SK-N-SH (cell line): Measurements from ENCODE around the gene MRPS9. TPM values are rescaled to one million over a fixed set of nuclear protein-coding genes. Genes with fewer than 3 reads are reported as not detected.

Experiments
- CTCF ChIA-PET: fragments of 300-600, 350-600 bp; formaldehyde crosslinking; extraction: SDS; loops from one replicate; lab custom pipeline; 2021; lab: Yijun Ruan, JAX
- POLR2A ChIA-PET: fragments of 350-600 bp; sonication (Branson Sonifier 250); formaldehyde crosslinking; extraction: SDS; loops from one replicate; lab custom pipeline; 2020; ENCODE audit warnings: antibody characterized with exemption, inconsistent platforms; lab: Yijun Ruan, JAX
- DNase-seq: peaks from one replicate; pipeline ENCODE4 v3.0.0; 2012
- H2AFZ ChIP-seq: fragments of 200-600 bp; sonication (generic); 2 replicates; pipeline ENCODE4 v1.8.1; 2016; ENCODE audit warnings: antibody characterized with exemption, mild to moderate bottlenecking, low read depth
- H3F3A ChIP-seq: fragments of 200-600 bp; sonication (generic); replicated peaks from 2 replicates; pipeline ENCODE3; 2016; ENCODE audit warnings: antibody characterized with exemption, mild to moderate bottlenecking; ENCODE audit not compliant: insufficient read depth
- H3K27ac ChIP-seq, 2 experiments: fragments of 200-500 bp in 1 of 2; fragments of 200-600 bp in 1 of 2; sonication (Bioruptor generic) in 1 of 2; sonication (generic), shearing (Covaris generic) in 1 of 2; 2 replicates each; pipeline versions ENCODE4 v1.5.1 to v1.6.1; 2014 to 2016; ENCODE audit warnings: low read depth in 2 of 2, inconsistent platforms in 1 of 2, low read length in 1 of 2, mild to moderate bottlenecking in 1 of 2, mixed read lengths in 1 of 2
- H3K27me3 ChIP-seq: fragments of 200-600 bp; sonication (generic), shearing (Covaris generic); 2 replicates; pipeline ENCODE4 v1.6.1; 2016; ENCODE audit warnings: mixed run types; ENCODE audit not compliant: insufficient read depth
- H3K36me3 ChIP-seq, 2 experiments: fragments of 200-500 bp in 1 of 2; fragments of 200-600 bp in 1 of 2; sonication (Bioruptor generic) in 1 of 2; sonication (generic) in 1 of 2; replicated peaks in 1 of 2; 2 replicates each; pipeline versions ENCODE3 to v1.5.1; 2014 to 2016; ENCODE audit warnings: low read length in 1 of 2, mild to moderate bottlenecking in 1 of 2; ENCODE audit not compliant: insufficient read depth in 2 of 2, control insufficient read depth in 1 of 2
- H3K4me1 ChIP-seq, 2 experiments: fragments of 200-500 bp in 1 of 2; fragments of 200-600 bp in 1 of 2; sonication (Bioruptor generic) in 1 of 2; sonication (generic), shearing (Covaris generic) in 1 of 2; 2 replicates each; pipeline versions ENCODE4 v1.5.1 to v1.6.1; 2014 to 2016; ENCODE audit warnings: low read depth in 1 of 2, low read length in 1 of 2, mixed run types in 1 of 2; ENCODE audit not compliant: insufficient read depth in 2 of 2, control insufficient read depth in 1 of 2
- H3K4me2 ChIP-seq: fragments of 200-600 bp; sonication (generic), shearing (Covaris generic); 2 replicates; pipeline ENCODE4 v1.6.1; 2017; ENCODE audit warnings: mixed run types
- H3K4me3 ChIP-seq, 2 experiments: fragments of 200-500 bp in 1 of 2; fragments of 200-600 bp in 1 of 2; sonication (Bioruptor generic) in 1 of 2; sonication (generic), shearing (Covaris generic) in 1 of 2; 2 replicates each; pipeline versions ENCODE4 v1.5.1 to v1.8.1; 2014 to 2016; ENCODE audit warnings: low read depth in 2 of 2, inconsistent platforms in 1 of 2, low read length in 1 of 2, mild to moderate bottlenecking in 1 of 2, mixed read lengths in 1 of 2, moderate library complexity in 1 of 2
- H3K79me2 ChIP-seq: fragments of 200-600 bp; sonication (generic); 2 replicates; pipeline ENCODE4 v1.8.1; 2017; ENCODE audit warnings: mild to moderate bottlenecking; ENCODE audit not compliant: insufficient read depth
- H3K9ac ChIP-seq: fragments of 200-600 bp; sonication (generic); 2 replicates; pipeline ENCODE4 v1.6.1; 2017; ENCODE audit warnings: mixed run types
- H3K9me2 ChIP-seq: fragments of 200-600 bp; sonication (generic); 2 replicates; pipeline ENCODE4 v1.6.1; 2017; ENCODE audit warnings: mixed run types
- H3K9me3 ChIP-seq: fragments of 200-600 bp; sonication (generic); 2 replicates; pipeline ENCODE4 v1.6.1; 2017; ENCODE audit warnings: mixed run types, mild to moderate bottlenecking, moderate library complexity
- H4K20me1 ChIP-seq: fragments of 200-600 bp; sonication (generic); 2 replicates; pipeline ENCODE4 v1.6.1; 2017; ENCODE audit warnings: mild to moderate bottlenecking, mixed run types; ENCODE audit not compliant: insufficient read depth
- CHD2 ChIP-seq: fragments of 150-350 bp; IDR thresholded peaks from 2 replicates; pipeline ENCODE4 v1.6.1; 2018; ENCODE audit warnings: low read length; ENCODE audit not compliant: partially characterized antibody
- ELF1 ChIP-seq: IDR thresholded peaks from 2 replicates; pipeline ENCODE4 v1.4.0; 2012
- EZH2phosphoT487 ChIP-seq: fragments of 200-600 bp; sonication (generic); IDR thresholded peaks from 2 replicates; pipeline ENCODE4 v1.6.1; 2017; ENCODE audit warnings: low read depth, mixed run types, mild to moderate bottlenecking, antibody characterized with exemption, moderate library complexity, borderline replicate concordance
- FOSL2 ChIP-seq: IDR thresholded peaks from 2 replicates; pipeline ENCODE4 v1.4.0; 2012; ENCODE audit warnings: low read depth, mild to moderate bottlenecking, moderate library complexity, borderline replicate concordance
- FOXJ3 ChIP-seq: sonication (generic); formaldehyde crosslinking; IDR thresholded peaks from 2 replicates; pipeline ENCODE4 v1.5.1; 2020; ENCODE audit warnings: mild to moderate bottlenecking, missing genetic modification reagents
- GABPA ChIP-seq: IDR thresholded peaks from 2 replicates; pipeline ENCODE4 v1.4.0; 2012; ENCODE audit warnings: low read depth, mild to moderate bottlenecking
- GATA2 ChIP-seq: sonication (generic); formaldehyde crosslinking; IDR thresholded peaks from 2 replicates; pipeline ENCODE4 v1.5.0; 2020; ENCODE audit warnings: mild to moderate bottlenecking, missing genetic modification reagents
- JUND ChIP-seq: IDR thresholded peaks from 2 replicates; pipeline ENCODE4 v1.4.0; 2012
- MAX ChIP-seq: IDR thresholded peaks from 2 replicates; pipeline ENCODE4 v1.4.0; 2012; ENCODE audit warnings: low read depth
- MEF2A ChIP-seq: IDR thresholded peaks from 2 replicates; pipeline ENCODE4 v1.4.0; 2012; ENCODE audit warnings: low read depth, borderline replicate concordance
- NFIC ChIP-seq: IDR thresholded peaks from 2 replicates; pipeline ENCODE4 v1.4.0; 2012; ENCODE audit warnings: borderline replicate concordance
- PBX3 ChIP-seq: IDR thresholded peaks from 2 replicates; pipeline ENCODE4; 2012
- RAD21 ChIP-seq: IDR thresholded peaks from 2 replicates; pipeline ENCODE4 v1.6.1; 2012; ENCODE audit warnings: mild to moderate bottlenecking, low read length
- RCOR1 ChIP-seq: fragments of 150-350 bp; IDR thresholded peaks from 2 replicates; pipeline ENCODE4 v1.6.1; 2017; ENCODE audit warnings: antibody characterized with exemption, low read length
- REST ChIP-seq: IDR thresholded peaks from 2 replicates; pipeline ENCODE4 v1.6.1; 2012; ENCODE audit warnings: mild to moderate bottlenecking, low read depth, low read length, moderate library complexity
- RFX5 ChIP-seq: IDR thresholded peaks from 2 replicates; pipeline ENCODE4 v1.6.1; 2012; ENCODE audit warnings: mild to moderate bottlenecking, improper control_type of control experiment, low read length
- SIN3A ChIP-seq: IDR thresholded peaks from 2 replicates; pipeline ENCODE4 v1.6.1; 2012; ENCODE audit warnings: low read depth, mild to moderate bottlenecking, low read length, moderate library complexity, borderline replicate concordance
- YY1 ChIP-seq: IDR thresholded peaks from 2 replicates; pipeline ENCODE4 v1.4.0; 2012; ENCODE audit warnings: low read depth, mild to moderate bottlenecking
- WGBS: methylation state at CpG from one replicate; pipeline ENCODE4 v1.1.6; 2017; ENCODE audit warnings: low lambda C conversion rate; 5-methylcytosine and 5-hydroxymethylcytosine counted together
- polyA plus RNA-seq, 3 experiments: library from polyadenylated mRNA; depleted of rRNA; stranded (reverse); fragments of >200 nt; gene quantifications; 2 replicates each; pipeline ENCODE4 v1.2.3, GENCODE V29; 2012
- TF ChIP-seq, protein P1 (sequence below): fragments of 150-350 bp; IDR thresholded peaks from 2 replicates; pipeline ENCODE4 v1.6.1; 2017; ENCODE audit warnings: antibody characterized with exemption, low read length, low read depth, borderline replicate concordance
- TF ChIP-seq, protein P2 (sequence below): IDR thresholded peaks from 2 replicates; pipeline ENCODE4 v1.4.0; 2012; ENCODE audit warnings: low read depth, borderline replicate concordance

MRPS9 gene
- polyA plus RNA-seq, 1 of the 3 experiments (the other 2 are of a cell fraction), result 31.8 TPM

DNA sequence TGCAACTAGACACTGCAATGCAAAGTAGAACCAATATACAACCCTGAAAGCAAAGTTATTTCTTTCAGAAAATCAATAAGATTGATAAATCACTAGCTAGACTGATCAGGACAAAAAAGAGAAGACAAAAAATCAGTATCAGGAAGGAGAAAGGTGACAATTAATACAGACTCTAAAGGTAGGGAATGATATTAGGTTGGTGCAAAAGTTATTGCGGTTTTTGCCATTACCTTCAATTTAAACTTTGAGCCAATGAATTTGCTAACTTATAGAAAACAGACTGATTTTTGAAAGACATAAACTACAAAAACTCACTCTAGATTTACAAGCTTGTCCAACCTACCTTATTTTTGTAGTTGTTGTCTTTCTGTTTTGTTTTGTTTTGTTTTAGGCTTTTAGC is 30.5 kb upstream of the MRPS9 start:
- no peak overlapping the region for H3K27ac ChIP-seq
- TF ChIP-seq EZH2phosphoT487 (no peak), FOXJ3 (CRISPR knock-in tag) (no peak), GATA2 (no peak), SIN3A (no peak), MEF2A (no peak), PBX3 (no peak), RAD21 (no peak)
- TF ChIP-seq, protein P1, sequence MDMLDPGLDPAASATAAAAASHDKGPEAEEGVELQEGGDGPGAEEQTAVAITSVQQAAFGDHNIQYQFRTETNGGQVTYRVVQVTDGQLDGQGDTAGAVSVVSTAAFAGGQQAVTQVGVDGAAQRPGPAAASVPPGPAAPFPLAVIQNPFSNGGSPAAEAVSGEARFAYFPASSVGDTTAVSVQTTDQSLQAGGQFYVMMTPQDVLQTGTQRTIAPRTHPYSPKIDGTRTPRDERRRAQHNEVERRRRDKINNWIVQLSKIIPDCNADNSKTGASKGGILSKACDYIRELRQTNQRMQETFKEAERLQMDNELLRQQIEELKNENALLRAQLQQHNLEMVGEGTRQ, result no peak
- TF ChIP-seq, all 33 proteins: peak for 0
- Histone ChIP-seq H3K36me3 (no peaks in the 10 kb centered on the region), H3K4me3 (no peak overlapping the region), H3K4me1 (no peaks in the 10 kb centered on the region), H4K20me1 (no peaks in the 10 kb centered on the region), H3K9me2 (no peaks in the 10 kb centered on the region), H3K9ac (no peak overlapping the region), H2AFZ (no peak overlapping the region), H3K27me3 (no peaks in the 10 kb centered on the region), H3K79me2 (no peaks in the 10 kb centered on the region), H3K4me2 (no peak overlapping the region), H3F3A (no peaks in the 10 kb centered on the region), H3K9me3 (no peaks in the 10 kb centered on the region)
- CTCF ChIA-PET, result interaction anchor here (1.2 kb wide), 1 partner anchor 39 kb away, joined by 6 read pairs; no protein-coding TSS in a partner anchor
- POLR2A ChIA-PET, result no interaction called here
- no peak for DNase-seq
- 0% methylated on average over 1 of the region's 1 CpG for WGBS

DNA sequence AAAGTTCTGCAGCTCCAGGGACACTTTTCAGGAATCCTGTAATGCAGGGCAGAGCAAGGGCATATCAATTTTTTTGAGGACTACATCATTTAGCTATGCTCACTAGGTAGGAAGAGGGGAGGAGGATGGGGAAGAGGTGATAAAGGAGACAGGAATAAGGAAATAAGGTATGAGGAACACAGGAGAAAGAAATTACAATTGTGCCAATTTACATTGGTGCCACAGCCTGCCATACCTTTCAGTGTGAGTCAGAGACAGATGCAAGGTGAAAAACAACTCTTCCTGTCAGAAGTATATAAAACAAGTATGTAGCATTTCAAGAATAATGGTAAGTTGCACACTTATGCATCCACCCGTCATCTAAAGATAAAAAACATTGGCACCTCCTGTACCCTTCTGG is 5.4 kb upstream of the MRPS9 start:
- Histone ChIP-seq H3K9ac (no peak overlapping the region), H3K27me3 (no peaks in the 10 kb centered on the region), H3K4me2 (no peak overlapping the region), H2AFZ (no peak overlapping the region), H3K9me2 (no peaks in the 10 kb centered on the region), H3K36me3 (no peaks in the 10 kb centered on the region), H3K4me3 (no peak overlapping the region), H3K9me3 (no peaks in the 10 kb centered on the region), H4K20me1 (no peaks in the 10 kb centered on the region), H3K4me1 (no peaks in the 10 kb centered on the region; a peak in 1 of 4 replicates), H3K27ac (no peak overlapping the region), H3F3A (no peaks in the 10 kb centered on the region), H3K79me2 (no peaks in the 10 kb centered on the region)
- ChIA-PET POLR2A (no interaction called here), CTCF (no interaction called here)
- no peak for DNase-seq
- no peak for TF ChIP-seq CHD2
- TF ChIP-seq MEF2A, result no peak
- no peak for TF ChIP-seq RFX5
- no peak for TF ChIP-seq GABPA
- no peak for TF ChIP-seq RCOR1
- TF ChIP-seq FOSL2, result no peak
- no peak for TF ChIP-seq REST
- TF ChIP-seq JUND, result no peak
- no peak for TF ChIP-seq ELF1
- TF ChIP-seq PBX3, result no peak
- TF ChIP-seq NFIC, result no peak
- TF ChIP-seq, protein P2, sequence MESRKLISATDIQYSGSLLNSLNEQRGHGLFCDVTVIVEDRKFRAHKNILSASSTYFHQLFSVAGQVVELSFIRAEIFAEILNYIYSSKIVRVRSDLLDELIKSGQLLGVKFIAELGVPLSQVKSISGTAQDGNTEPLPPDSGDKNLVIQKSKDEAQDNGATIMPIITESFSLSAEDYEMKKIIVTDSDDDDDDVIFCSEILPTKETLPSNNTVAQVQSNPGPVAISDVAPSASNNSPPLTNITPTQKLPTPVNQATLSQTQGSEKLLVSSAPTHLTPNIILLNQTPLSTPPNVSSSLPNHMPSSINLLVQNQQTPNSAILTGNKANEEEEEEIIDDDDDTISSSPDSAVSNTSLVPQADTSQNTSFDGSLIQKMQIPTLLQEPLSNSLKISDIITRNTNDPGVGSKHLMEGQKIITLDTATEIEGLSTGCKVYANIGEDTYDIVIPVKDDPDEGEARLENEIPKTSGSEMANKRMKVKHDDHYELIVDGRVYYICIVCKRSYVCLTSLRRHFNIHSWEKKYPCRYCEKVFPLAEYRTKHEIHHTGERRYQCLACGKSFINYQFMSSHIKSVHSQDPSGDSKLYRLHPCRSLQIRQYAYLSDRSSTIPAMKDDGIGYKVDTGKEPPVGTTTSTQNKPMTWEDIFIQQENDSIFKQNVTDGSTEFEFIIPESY, result no peak
- TF ChIP-seq MAX, result no peak
- TF ChIP-seq FOXJ3 (CRISPR knock-in tag), result no peak
- TF ChIP-seq YY1, result no peak
- 35% methylated on average over 1 of the region's 1 CpG for WGBS
